Aorta (tissue), 5 donors: ENCODE data around the gene RNF224. TPM values are rescaled to one million over a fixed set of nuclear protein-coding genes. Genes with fewer than 3 reads are reported as not detected.

Experiments used
- ATAC-seq: fragments of 200-7000 bp; cut with Tn5 transposase; one replicate; pipeline ENCODE4 v1.9.1; 2022; ENCODE audit warnings: moderate library complexity; ENCODE audit not compliant: low FRiP score
- DNase-seq, 2 donors: peaks; one replicate each; pipeline ENCODE4 v3.0.0-alpha.2; 2020
- H3K27ac ChIP-seq, 2 donors: one replicate each; pipeline ENCODE4 v1.5.1; 2013; ENCODE audit warnings: low read length in 2 of 2, mild to moderate bottlenecking in 2 of 2, moderate library complexity in 2 of 2, control low read depth in 1 of 2, inconsistent platforms in 1 of 2, low read depth in 1 of 2
- H3K27me3 ChIP-seq, 2 donors: one replicate each; pipeline ENCODE4 v1.6.1; 2013; ENCODE audit warnings: control low read depth in 1 of 2, low read length in 1 of 2, mild to moderate bottlenecking in 1 of 2, moderate library complexity in 1 of 2; ENCODE audit not compliant: insufficient read depth in 2 of 2, control insufficient read depth in 1 of 2
- H3K36me3 ChIP-seq, 2 donors: one replicate each; pipeline ENCODE4 v1.6.1; 2013; ENCODE audit warnings: control low read depth in 1 of 2, low read length in 1 of 2, mild to moderate bottlenecking in 1 of 2; ENCODE audit not compliant: insufficient read depth in 2 of 2, control insufficient read depth in 1 of 2
- H3K4me1 ChIP-seq, 2 donors: one replicate each; pipeline ENCODE4 v1.6.1; 2013; ENCODE audit warnings: low read length in 2 of 2, control low read depth in 1 of 2, mild to moderate bottlenecking in 1 of 2, moderate library complexity in 1 of 2; ENCODE audit not compliant: insufficient read depth in 2 of 2, control insufficient read depth in 1 of 2
- H3K4me3 ChIP-seq, 2 donors: one replicate each; pipeline ENCODE4 v1.5.1; 2013; ENCODE audit warnings: low read length in 2 of 2, control low read depth in 1 of 2, mild to moderate bottlenecking in 1 of 2
- H3K9me3 ChIP-seq: one replicate; pipeline ENCODE4 v1.6.1; 2013; ENCODE audit warnings: mild to moderate bottlenecking, low read length; ENCODE audit not compliant: control insufficient read depth
- WGBS, 2 donors: extraction: QIAGEN DNeasy Blood & Tissue Kit; methylation state at CpG; one replicate each; pipeline ENCODE4 v1.1.7; 2013; 5-methylcytosine and 5-hydroxymethylcytosine counted together
- intact Hi-C, 2 donors: fragments of 100-400 bp; cut with DNase I; formaldehyde crosslinking; loops; one replicate each; pipeline versions ENCODE4 v1.14.2 to v1.15.0; 2022
- polyA plus RNA-seq, 2 donors: library from polyadenylated mRNA; stranded (reverse); fragments of 200-250 nt; gene quantifications; one replicate each; pipeline ENCODE4 v1.2.3, GENCODE V29; 2013
- total RNA-seq, 2 donors: library from RNA; stranded (reverse); fragmentation: NEBNext Ultra II Directional; extraction: Animal tissue kit (Norgen Biotek cat#: 25700); gene quantifications; one replicate each; pipeline ENCODE4 v1.2.1, GENCODE V29; 2021
- donor health status: healthy with polysubstance abuse.
- donor health status: Bipolar disorder and iron deficiency.
- donor health status: DM: no; HTN: no; CAD: no.
- donor health status: DM: no; HTN: no; CAD: no.
- donor health status: DM: yes; HTN: yes; CAD: no.

The RNF224 gene
- total and polyA plus RNA-seq, 4 donors, result 0.08 to 0.25 TPM; not detected in 2

GRCh38 chr9:137221506-137222111, 5.7 kb upstream of the RNF224 start:
- 8 to 9% methylated on average over 39 to 61 of the region's 61 CpGs for WGBS, 2 donors
- no peak overlapping the region for H3K27ac ChIP-seq
- H3K9me3 ChIP-seq, result no peaks in the 10 kb centered on the region
- H3K4me3 ChIP-seq, result peak overlapping the region; percentile 3 to 40
- ATAC-seq, result no peak
- H3K4me1 ChIP-seq, result no peaks in the 10 kb centered on the region
- intact Hi-C loops, result no loop called here
- no peak for DNase-seq
- no peaks in the 10 kb centered on the region for H3K36me3 ChIP-seq
- H3K27me3 ChIP-seq, result no peaks in the 10 kb centered on the region

DNA sequence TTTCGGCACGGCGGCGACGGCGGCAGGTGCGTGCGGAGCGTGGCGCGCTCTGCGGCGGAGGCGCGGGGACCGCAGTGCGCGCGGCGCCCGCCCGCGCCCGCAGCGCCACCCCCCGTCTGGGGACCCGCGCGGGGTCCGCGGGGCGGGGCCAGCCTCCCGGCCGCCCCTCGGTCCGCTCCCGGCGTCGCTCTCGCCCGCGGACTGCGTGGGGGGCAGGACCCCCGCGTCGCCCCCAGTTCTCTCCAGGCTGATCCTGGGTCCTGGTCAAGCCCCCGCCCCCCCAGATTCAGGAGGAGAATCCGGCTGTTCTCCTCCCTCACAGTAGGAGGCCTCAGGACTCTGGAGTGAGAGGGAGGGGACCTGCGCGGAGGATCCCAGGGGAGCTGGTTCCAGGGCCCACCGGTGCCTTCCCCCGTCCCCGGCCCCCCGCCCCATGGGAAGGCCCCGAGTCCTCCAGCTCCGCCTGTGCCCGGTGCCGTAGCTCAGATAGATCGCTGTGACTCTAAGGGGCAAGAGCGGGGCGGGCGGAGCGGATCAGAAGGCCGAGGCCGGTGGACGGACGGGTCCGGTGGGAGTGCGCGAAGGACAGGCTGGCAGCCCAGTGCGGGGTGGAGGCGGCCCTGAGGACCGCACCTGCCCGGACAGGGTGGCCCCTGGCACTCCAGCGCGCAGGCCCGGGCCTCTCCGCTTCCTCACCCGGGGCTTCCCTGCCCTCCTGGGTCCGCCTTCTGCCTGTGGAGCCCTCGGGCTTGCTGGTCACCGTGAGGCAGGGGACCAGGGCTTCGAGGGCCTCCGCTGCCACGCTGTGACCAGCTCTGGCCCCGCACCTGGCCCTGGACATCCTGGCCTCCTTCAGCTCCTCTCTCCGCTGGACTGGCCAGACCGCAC, 4.9 kb upstream of the RNF224 start, which contains the start of gene RNF208:
TSS of gene RNF208 (minus strand) at position 51 of the 888 bp plus-strand sequence. CDS start 1,028 bp downstream, outside the sequence.
- Histone ChIP-seq H3K27ac (peak within 1 kb of the TSS in 1 of 2 donors; percentile 8), H3K4me1 (no peaks in the 10 kb centered on the region)
- peak; percentile 0 for ATAC-seq

DNA sequence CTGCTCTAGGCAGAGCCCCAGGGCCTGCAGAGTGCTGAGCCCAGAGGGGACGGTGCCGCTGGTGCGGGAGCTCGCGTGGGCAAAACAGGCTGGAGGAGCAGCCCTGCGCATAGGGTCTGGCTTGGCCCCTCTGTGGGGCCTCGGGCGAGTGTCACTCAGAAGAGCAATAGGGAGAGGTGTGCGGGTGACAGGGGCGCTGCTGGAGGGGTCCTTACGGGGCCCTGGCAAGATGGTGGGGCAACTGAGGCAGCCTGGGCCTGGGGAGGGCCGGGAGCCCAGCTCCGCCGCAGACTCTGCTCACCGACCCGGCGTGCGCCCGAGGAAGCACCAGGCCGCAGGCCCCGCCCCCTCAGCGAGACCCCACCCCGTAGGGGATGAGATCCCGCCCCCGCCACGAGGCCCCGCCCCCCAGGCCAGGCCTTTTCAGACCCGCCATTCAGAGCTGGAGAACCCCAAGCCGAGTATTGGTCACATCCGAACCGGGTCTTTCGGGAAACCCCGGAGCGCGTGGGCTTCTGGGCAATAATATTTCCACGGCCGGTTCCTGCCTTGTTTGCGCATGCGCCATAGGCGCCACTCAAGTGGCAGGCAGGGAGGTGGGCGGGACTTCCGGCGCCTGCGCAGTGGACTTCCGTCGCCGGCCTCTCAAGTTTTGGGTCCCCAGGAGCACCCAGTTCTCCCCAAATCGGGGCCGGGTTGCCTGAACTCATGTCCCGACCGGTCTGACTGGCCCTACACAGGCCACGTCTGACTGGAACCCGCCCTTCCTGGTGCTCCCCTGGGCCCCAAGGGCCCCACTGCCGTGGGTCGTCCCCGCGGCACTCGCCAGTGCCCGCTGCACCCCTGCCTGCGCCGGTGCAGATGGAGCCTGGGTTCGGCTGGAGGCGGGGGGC, 4.0 kb upstream of the RNF224 start:
- intact Hi-C loops, result no loop called here
- H3K4me3 ChIP-seq, result peak overlapping the region; percentile 36 to 75
- H3K36me3 ChIP-seq, result no peaks in the 10 kb centered on the region
- no peaks in the 10 kb centered on the region for H3K9me3 ChIP-seq
- peak overlapping the region; percentile 8 to 77 for H3K27ac ChIP-seq
- H3K27me3 ChIP-seq, result no peaks in the 10 kb centered on the region
- 1 to 2% methylated on average over 51 to 63 of the region's 63 CpGs for WGBS, 2 donors
- ATAC-seq (peak; percentile 95), DNase-seq (peak; percentile 98 to 99)
- H3K4me1 ChIP-seq, result no peaks in the 10 kb centered on the region

More for the DNA sequence above, 4.9 kb upstream of the RNF224 start, which contains the start of gene RNF208:
- WGBS, 2 donors, result 4 to 6% methylated on average over 46 to 88 of the region's 88 CpGs
- no peak for DNase-seq
- H3K9me3 ChIP-seq, result no peaks in the 10 kb centered on the region
- intact Hi-C loops, result no loop called here
- H3K27me3 ChIP-seq, result no peaks in the 10 kb centered on the region
- peak within 1 kb of the TSS; percentile 3 to 40 for H3K4me3 ChIP-seq
- H3K36me3 ChIP-seq, result no peaks in the 10 kb centered on the region

DNA sequence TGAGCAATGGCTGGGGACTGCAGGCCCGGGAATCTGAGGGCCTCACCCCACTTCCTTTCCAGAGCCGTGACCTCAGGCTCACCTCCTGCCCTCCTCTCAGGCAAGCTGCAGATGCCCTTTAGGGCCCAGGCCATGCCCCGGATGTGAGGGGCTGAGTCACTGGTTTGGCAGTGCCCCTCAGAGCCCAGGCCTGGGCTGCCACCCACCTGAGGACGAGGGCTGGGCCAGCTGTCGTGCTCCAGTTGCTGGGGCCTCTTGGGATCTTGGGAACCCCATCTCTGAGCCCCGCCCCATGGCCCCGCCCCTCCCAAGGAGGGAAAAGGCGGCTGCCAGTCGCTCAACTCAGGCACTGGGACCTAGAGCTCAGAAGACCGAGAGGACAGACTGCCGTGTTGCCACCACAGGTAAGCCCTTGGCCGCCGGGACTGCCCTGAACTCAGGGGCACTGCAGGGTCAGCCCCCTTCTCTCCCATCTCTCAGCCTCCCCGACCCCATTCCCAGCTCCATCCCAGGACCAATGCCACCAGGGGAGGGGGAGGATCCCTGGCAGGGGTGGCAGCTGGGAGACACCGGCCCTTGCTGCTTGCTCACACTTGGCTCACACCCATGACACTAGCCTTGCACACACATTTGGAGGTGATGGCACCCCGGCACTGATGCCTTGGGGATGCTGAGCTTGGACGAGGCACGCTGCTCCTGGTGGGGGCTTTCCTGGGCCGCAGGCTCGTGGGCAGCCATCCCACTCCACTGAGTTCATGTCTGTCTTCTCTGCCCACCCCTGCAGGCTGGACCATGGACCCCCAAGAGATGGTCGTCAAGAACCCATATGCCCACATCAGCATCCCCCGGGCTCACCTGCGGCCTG, 2.2 kb upstream of the RNF224 start, which contains the start of gene CYSRT1:
TSS of gene CYSRT1 (plus strand) at position 345 of the 865 bp plus-strand sequence. CDS start at position 793, 448 bp downstream.
- Histone ChIP-seq H3K4me1 (no peaks in the 10 kb centered on the region), H3K4me3 (no peak within 1 kb of the TSS), H3K27me3 (no peaks in the 10 kb centered on the region), H3K9me3 (no peaks in the 10 kb centered on the region), H3K36me3 (no peaks in the 10 kb centered on the region), H3K27ac (peak within 1 kb of the TSS in 1 of 2 donors; percentile 77)
- DNase-seq (no peak), ATAC-seq (no peak)
- intact Hi-C loops, result loop anchor here in 1 of 2 donors (5.0 kb wide), 1 partner anchor 103 kb away; no protein-coding TSS in a partner anchor
- WGBS, 2 donors, result 51 to 54% methylated on average over 21 to 23 of the region's 23 CpGs

DNA sequence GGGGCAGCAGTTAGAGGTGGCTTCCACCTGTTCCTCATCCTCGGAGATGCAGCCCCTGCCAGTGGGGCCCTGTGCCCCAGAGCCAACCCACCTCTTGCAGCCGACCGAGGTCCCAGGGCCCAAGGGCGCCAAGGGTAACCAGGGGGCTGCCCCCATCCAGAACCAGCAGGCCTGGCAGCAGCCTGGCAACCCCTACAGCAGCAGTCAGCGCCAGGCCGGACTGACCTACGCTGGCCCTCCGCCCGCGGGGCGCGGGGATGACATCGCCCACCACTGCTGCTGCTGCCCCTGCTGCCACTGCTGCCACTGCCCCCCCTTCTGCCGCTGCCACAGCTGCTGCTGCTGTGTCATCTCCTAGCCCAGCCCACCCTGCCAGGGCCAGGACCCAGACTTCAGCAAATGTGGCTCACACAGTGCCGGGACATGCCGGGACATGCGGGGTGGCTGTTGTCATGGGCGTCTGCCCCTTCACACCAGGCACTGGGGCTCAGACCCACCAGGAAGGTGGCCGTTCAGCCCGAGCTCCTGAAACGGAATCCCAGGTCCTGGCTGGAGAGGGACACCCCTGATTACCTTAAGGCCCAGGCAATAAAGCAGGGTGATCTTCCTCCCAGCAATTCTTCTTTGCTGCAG, 1.5 kb upstream of the RNF224 start:
- ATAC-seq (no peak), DNase-seq (no peak)
- no peak overlapping the region for H3K4me3 ChIP-seq
- H3K27me3 ChIP-seq, result no peaks in the 10 kb centered on the region
- WGBS, 2 donors, result 77 to 84% methylated on average over 15 to 21 of the region's 21 CpGs
- intact Hi-C loops, result loop anchor here in 1 of 2 donors (5.0 kb wide), 1 partner anchor 104 kb away; no protein-coding TSS in a partner anchor
- H3K27ac ChIP-seq, result no peak overlapping the region
- no peaks in the 10 kb centered on the region for H3K4me1 ChIP-seq
- H3K9me3 ChIP-seq, result no peaks in the 10 kb centered on the region
- no peaks in the 10 kb centered on the region for H3K36me3 ChIP-seq

- WGBS, 2 donors, result 73 to 74% methylated on average over 18 of the region's 18 CpGs
- no peak overlapping the region for H3K4me3 ChIP-seq
- no peaks in the 10 kb centered on the region for H3K4me1 ChIP-seq
- no peaks in the 10 kb centered on the region for H3K9me3 ChIP-seq
- H3K36me3 ChIP-seq, result no peaks in the 10 kb centered on the region
- H3K27ac ChIP-seq, result no peak overlapping the region
- intact Hi-C loops, result loop anchor here in 1 of 2 donors (5.0 kb wide), 1 partner anchor 104 kb away; no protein-coding TSS in a partner anchor
- H3K27me3 ChIP-seq, result no peaks in the 10 kb centered on the region
- ATAC-seq (no peak), DNase-seq (no peak)
Measured at GRCh38 chr9:137226338-137227053, 806 bp upstream of the RNF224 start.
